ENCODE data around the gene METTL14. TPM values are rescaled to one million over a fixed set of nuclear protein-coding genes. Genes with fewer than 3 reads are reported as not detected.

The METTL14 gene
- total RNA-seq, 1 donor from 2014 or later, result 28.1 TPM

DNA sequence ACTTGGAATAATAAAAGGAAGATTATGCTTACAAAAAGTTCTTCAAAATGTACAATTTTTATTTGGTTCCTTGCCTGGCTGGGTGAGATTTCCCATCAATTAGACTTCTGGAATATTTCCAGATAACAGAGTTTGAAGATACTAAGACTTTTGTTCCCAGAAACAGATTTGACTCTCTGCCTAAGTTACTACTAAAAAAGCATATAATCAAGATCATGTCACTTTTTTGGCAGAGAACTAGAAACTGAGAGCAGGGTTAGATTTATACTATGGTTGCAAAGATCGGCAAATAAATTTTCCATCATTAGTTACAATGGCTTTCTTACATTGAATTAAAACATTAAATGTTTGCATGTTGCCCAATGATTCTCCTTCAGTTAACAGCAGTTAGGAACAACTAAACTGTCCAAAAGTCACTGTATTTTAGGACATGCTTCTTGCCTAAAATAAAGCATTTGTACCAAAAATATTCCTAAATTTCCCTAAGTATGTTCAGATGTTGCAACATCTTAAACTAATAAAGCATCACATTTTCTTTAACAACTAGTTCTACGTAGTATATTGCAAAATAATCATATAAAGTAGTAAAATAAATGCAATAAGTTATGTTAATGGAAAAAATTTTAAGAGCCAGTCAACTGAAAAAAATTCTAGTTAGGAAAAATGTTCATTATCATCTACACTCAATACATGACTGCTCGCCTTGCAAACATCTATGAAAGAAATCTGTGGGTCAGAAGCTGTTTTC, 77.7 kb downstream of the METTL14 start:
- peaks cover 91% of the 10 kb centered on the region for H3K4me1 ChIP-seq
- peak overlapping the region; percentile 89 for H3K27ac ChIP-seq (replicated peaks)
- no peaks in the 10 kb centered on the region for H3K27me3 ChIP-seq (ENCODE audit: low read depth)
- intact Hi-C loops (cut with micrococcal nuclease), result no loop called here
- H3K4me3 ChIP-seq, result no peak overlapping the region
- H3K36me3 ChIP-seq, result peaks cover 33% of the 10 kb centered on the region
- DNase-seq, result no peak
- TF ChIP-seq, protein P1, sequence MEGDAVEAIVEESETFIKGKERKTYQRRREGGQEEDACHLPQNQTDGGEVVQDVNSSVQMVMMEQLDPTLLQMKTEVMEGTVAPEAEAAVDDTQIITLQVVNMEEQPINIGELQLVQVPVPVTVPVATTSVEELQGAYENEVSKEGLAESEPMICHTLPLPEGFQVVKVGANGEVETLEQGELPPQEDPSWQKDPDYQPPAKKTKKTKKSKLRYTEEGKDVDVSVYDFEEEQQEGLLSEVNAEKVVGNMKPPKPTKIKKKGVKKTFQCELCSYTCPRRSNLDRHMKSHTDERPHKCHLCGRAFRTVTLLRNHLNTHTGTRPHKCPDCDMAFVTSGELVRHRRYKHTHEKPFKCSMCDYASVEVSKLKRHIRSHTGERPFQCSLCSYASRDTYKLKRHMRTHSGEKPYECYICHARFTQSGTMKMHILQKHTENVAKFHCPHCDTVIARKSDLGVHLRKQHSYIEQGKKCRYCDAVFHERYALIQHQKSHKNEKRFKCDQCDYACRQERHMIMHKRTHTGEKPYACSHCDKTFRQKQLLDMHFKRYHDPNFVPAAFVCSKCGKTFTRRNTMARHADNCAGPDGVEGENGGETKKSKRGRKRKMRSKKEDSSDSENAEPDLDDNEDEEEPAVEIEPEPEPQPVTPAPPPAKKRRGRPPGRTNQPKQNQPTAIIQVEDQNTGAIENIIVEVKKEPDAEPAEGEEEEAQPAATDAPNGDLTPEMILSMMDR (IDR thresholded peaks at IDR 0.05; ENCODE audit: borderline replicate concordance), result no peak
- no peaks in the 10 kb centered on the region for H3K9me3 ChIP-seq (replicated peaks)

Other genes starting within 250 kb of the METTL14 start
- 10.5 TPM for gene SEC24D, start 150.7 kb downstream of the METTL14 start, total RNA-seq
- 239 TPM for gene SYNPO2, start 203.5 kb downstream of the METTL14 start, total RNA-seq